Suprapubic skin (tissue), 3 donors: ENCODE measurements around the gene GRID2.

Experiments used
- CTCF ChIP-seq, 2 donors: fragments of 200-600 bp in 1 of 2; fragments of 450-650 bp in 1 of 2; sonication (generic) in 1 of 2; IDR thresholded peaks; one replicate each; pipeline ENCODE4 v1.5.1; 2016 to 2019; ENCODE audit warnings: antibody characterized with exemption in 2 of 2, mild to moderate bottlenecking in 1 of 2, moderate library complexity in 1 of 2
- POLR2A ChIP-seq, 2 donors: fragments of 450-650 bp; IDR thresholded peaks; one replicate each; pipeline ENCODE4 v1.6.1; 2017; ENCODE audit warnings: antibody characterized with exemption in 2 of 2, mild to moderate bottlenecking in 2 of 2, moderate library complexity in 2 of 2

DNA sequence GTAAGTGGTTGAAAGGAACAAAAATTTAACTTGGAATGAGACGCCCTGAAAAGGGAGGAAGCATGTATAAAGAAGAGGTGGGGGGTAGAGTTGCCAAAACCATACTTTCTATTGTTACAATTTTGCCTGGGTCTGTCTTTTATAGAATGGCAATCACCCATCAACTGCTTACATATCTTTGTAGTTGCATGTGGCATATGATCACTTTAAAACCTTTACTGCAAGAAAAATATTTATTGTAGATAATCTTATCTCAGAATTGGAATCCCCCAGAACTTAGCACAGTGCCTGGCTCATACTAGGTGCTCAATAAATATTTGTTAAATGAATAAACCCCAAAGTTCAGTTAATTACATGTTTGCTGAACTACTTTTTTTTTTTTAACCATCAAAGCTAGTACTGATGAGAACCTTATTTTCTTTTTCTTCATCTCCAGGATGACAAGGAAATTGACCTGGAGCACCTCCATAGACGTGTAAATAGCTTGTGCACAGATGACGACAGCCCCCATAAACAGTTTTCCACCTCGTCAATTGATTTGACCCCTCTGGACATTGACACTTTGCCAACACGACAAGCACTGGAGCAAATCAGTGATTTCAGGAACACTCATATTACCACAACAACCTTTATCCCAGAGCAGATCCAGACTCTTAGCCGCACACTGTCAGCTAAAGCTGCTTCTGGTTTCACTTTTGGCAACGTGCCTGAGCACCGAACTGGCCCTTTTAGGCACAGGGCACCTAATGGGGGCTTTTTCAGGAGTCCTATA, 1468.1 kb downstream of the GRID2 start:
- no peak for TF ChIP-seq CTCF (IDR thresholded peaks at IDR 0.05)
- no peak for TF ChIP-seq POLR2A (IDR thresholded peaks at IDR 0.05)
